NCI-H748 (cell line): ENCODE measurements around the gene TRAPPC3L.

Source experiments
- DNase-seq: peaks from one replicate; lab custom pipeline; 2025; ENCODE audit not compliant: unreplicated experiment; lab: John Stamatoyannopoulos, UW

The TRAPPC3L gene

GRCh38 chr6:116467514-116467913 is 78.0 kb downstream of the TRAPPC3L start:
- DNase-seq, result no peak

GRCh38 chr6:116467096-116467495 is 78.4 kb downstream of the TRAPPC3L start:
- no peak for DNase-seq

GRCh38 chr6:116465246-116465645 is 80.2 kb downstream of the TRAPPC3L start:
- DNase-seq, result no peak

GRCh38 chr6:116463301-116463700 is 82.2 kb downstream of the TRAPPC3L start:
- DNase-seq, result no peak

- DNase-seq, result peak; percentile 86
These were observed 83.3 kb downstream of the TRAPPC3L start for GRCh38 chr6:116461932-116462885.

GRCh38 chr6:116461331-116461931 is 84.1 kb downstream of the TRAPPC3L start, which contains the start of gene CALHM6:
CALHM6 (plus strand) TSS chr6:116461375; CDS start chr6:116461930, 555 bp downstream.
- no peak for DNase-seq

- DNase-seq, result no peak
These were observed 85.6 kb downstream of the TRAPPC3L start for GRCh38 chr6:116459927-116460326.

GRCh38 chr6:116458264-116458663 is 87.2 kb downstream of the TRAPPC3L start:
- no peak for DNase-seq

- no peak for DNase-seq
These were observed 88.6 kb downstream of the TRAPPC3L start for GRCh38 chr6:116456927-116457326.

- no peak for DNase-seq
These were observed 89.4 kb downstream of the TRAPPC3L start for GRCh38 chr6:116456106-116456505.

GRCh38 chr6:116452531-116452930 is 93.0 kb downstream of the TRAPPC3L start:
- no peak for DNase-seq

- no peak for DNase-seq
These were observed 93.6 kb downstream of the TRAPPC3L start for GRCh38 chr6:116451916-116452315.

- no peak for DNase-seq
These were observed 94.4 kb downstream of the TRAPPC3L start for GRCh38 chr6:116450769-116451740.

GRCh38 chr6:116450185-116450710 is 95.2 kb downstream of the TRAPPC3L start:
- no peak for DNase-seq

- no peak for DNase-seq
These were observed 95.9 kb downstream of the TRAPPC3L start for GRCh38 chr6:116449565-116449964.

GRCh38 chr6:116447496-116448011 is 97.9 kb downstream of the TRAPPC3L start:
- DNase-seq, result no peak

GRCh38 chr6:116447052-116447451 is 98.4 kb downstream of the TRAPPC3L start:
- no peak for DNase-seq

GRCh38 chr6:116446399-116446798 is 99.1 kb downstream of the TRAPPC3L start:
- no peak for DNase-seq

- DNase-seq, result no peak
These were observed 100.4 kb downstream of the TRAPPC3L start for GRCh38 chr6:116445102-116445501.
